BLaER1 treated with 17β-estradiol and CSF1 and Interleukin-3, amounts not matched to agents 10 nM and 100 nM (cell line): ENCODE results near the gene WWOX.

Experiments
- H3K27ac ChIP-seq, 11 experiments: shearing (Covaris generic); formaldehyde crosslinking; 2 replicates each; pipeline ENCODE4 v1.8.1; 2022
- H3K27me3 ChIP-seq, 11 experiments: shearing (Covaris generic); formaldehyde crosslinking; 2 replicates each; pipeline ENCODE4 v1.8.1; 2022
- H3K36me3 ChIP-seq, 11 experiments: shearing (Covaris generic); formaldehyde crosslinking; 2 replicates each; pipeline ENCODE4 v1.8.1; 2022
- H3K4me1 ChIP-seq, 10 experiments: shearing (Covaris generic); formaldehyde crosslinking; 2 replicates each; pipeline ENCODE4 v1.8.1; 2022
- H3K4me2 ChIP-seq, 11 experiments: shearing (Covaris generic); formaldehyde crosslinking; 2 replicates each; pipeline ENCODE4 v1.8.1; 2022
- H3K4me3 ChIP-seq, 10 experiments: shearing (Covaris generic); formaldehyde crosslinking; 2 replicates each; pipeline ENCODE4 v1.8.1; 2022
- H3K9ac ChIP-seq, 11 experiments: shearing (Covaris generic); formaldehyde crosslinking; 2 replicates each; pipeline ENCODE4 v1.8.1; 2022
- H3K9me3 ChIP-seq, 11 experiments: shearing (Covaris generic); formaldehyde crosslinking; replicated peaks in 1 of 11; 2 replicates each; pipeline ENCODE4 v1.8.1; 2022
- H4K20me1 ChIP-seq, 11 experiments: shearing (Covaris generic); formaldehyde crosslinking; 2 replicates each; pipeline ENCODE4 v1.8.1; 2022
- Cebpa-rat ChIP-seq, 11 experiments: shearing (Covaris generic); IDR thresholded peaks; 2 replicates each; pipeline ENCODE4 v1.8.1; 2022

The WWOX gene

DNA sequence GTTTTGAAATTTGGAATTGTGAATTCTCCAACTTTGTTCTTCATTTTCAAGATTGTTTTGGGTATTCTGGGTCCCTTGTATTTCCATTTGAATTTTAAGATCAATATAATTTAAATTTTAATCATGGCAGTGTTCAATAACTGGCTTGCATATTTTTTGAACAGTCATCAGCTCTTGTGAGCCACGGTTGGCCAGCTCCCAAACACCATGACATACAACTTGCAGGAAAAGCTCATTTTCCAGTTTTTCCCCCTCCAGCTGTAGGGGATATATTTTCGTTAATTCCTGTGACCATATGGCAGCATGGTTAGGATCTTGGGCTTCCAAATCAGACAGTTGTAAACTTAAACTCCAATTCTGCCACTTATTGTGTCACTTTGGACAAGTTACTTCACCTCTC lies 690.1 kb downstream of the WWOX start:
- Histone ChIP-seq H3K9me3 (no peaks in the 10 kb centered on the region), H3K9ac (no peak overlapping the region), H3K4me3 (no peak overlapping the region), H4K20me1 (no peaks in the 10 kb centered on the region), H3K4me2 (no peak overlapping the region), H3K27me3 (no peaks in the 10 kb centered on the region), H3K4me1 (no peaks in the 10 kb centered on the region), H3K27ac (no peak overlapping the region), H3K36me3 (no peaks in the 10 kb centered on the region)
- TF ChIP-seq Cebpa-rat (IDR thresholded peaks at IDR 0.05): no peak

DNA sequence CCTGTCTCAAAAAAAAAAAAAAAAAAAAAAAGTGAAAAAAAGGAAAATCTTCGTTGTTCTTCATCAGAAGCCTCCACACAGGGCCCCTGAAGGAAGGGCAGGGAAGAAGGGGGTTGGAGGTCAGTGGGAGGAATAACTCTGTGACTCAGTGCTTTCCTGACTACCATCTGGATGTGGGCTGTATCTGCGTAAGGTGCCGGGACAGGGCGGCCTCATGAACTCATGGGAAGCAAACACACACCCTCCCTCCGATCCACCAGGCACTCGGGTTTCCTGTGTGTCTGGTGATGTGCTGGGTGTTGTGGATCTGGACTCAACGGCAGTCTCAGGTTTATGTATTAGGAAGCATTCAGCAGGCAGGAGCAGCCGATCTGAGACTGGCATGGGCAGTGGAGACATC lies 691.6 kb downstream of the WWOX start:
- no peaks in the 10 kb centered on the region for H3K9me3 ChIP-seq
- H3K4me3 ChIP-seq: no peak overlapping the region
- H3K27me3 ChIP-seq: no peaks in the 10 kb centered on the region
- no peaks in the 10 kb centered on the region for H4K20me1 ChIP-seq
- no peak overlapping the region for H3K27ac ChIP-seq
- H3K4me1 ChIP-seq: no peaks in the 10 kb centered on the region
- H3K4me2 ChIP-seq: no peak overlapping the region
- no peaks in the 10 kb centered on the region for H3K36me3 ChIP-seq
- no peak for TF ChIP-seq Cebpa-rat (IDR thresholded peaks at IDR 0.05)
- H3K9ac ChIP-seq: no peak overlapping the region

DNA sequence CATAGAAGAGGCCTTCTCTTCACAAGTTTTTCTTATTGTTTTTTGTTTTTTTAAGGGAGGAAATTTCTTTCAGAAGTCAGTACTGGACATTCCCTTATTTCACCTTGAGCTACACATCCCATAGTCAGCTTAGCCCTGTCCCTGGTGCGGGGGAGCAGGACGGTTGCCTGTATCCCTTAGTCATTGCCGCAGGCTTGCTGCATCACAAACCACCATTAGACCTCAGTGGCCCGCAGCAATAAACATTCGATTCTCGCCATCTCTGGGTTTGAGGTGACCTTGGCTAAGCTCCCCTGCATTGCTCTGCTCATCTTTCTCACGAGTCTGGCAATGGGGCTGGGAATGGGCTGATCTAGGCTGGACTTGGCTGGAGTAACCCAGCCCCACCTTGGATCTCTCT lies 692.5 kb downstream of the WWOX start:
- H4K20me1 ChIP-seq: no peaks in the 10 kb centered on the region
- no peak overlapping the region for H3K27ac ChIP-seq
- H3K4me3 ChIP-seq: no peak overlapping the region
- no peak overlapping the region for H3K9ac ChIP-seq
- H3K4me1 ChIP-seq: no peaks in the 10 kb centered on the region
- no peaks in the 10 kb centered on the region for H3K27me3 ChIP-seq
- H3K9me3 ChIP-seq: 0 out of 22 replicates have a peak, but pooled peaks cover 0 to 4% (median 0%) of the 10 kb centered on the region in 11 experiments
- H3K4me2 ChIP-seq: no peak overlapping the region
- no peak for TF ChIP-seq Cebpa-rat (IDR thresholded peaks at IDR 0.05)
- no peaks in the 10 kb centered on the region for H3K36me3 ChIP-seq

DNA sequence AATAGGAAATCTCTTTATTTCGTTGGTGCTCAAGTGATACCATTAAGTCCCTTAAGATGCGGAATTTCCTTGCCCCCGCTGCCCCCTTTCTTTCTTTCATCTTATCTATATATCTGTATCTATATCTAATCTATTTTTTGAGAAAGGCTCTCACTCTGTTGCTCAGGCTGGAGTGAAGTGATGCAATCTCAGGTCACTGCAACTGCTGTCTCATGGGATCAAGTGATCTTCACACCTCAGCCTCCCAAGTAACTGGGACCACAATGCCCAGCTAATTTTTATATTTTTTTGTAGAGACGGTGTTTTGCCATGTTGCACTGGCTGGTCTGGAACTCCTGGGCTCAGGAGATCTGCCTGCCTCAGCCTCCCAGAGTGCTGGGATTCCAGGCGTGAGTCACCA lies 693.5 kb downstream of the WWOX start:
- Histone ChIP-seq H3K27me3 (no peaks in the 10 kb centered on the region), H3K9me3 (0 out of 22 replicates have a peak, but pooled peaks cover 0 to 4% (median 0%) of the 10 kb centered on the region in 11 experiments), H3K9ac (no peak overlapping the region), H3K27ac (no peak overlapping the region), H4K20me1 (no peaks in the 10 kb centered on the region), H3K4me1 (no peaks in the 10 kb centered on the region), H3K4me3 (no peak overlapping the region), H3K36me3 (no peaks in the 10 kb centered on the region), H3K4me2 (no peak overlapping the region)
- TF ChIP-seq Cebpa-rat (IDR thresholded peaks at IDR 0.05): no peak

DNA sequence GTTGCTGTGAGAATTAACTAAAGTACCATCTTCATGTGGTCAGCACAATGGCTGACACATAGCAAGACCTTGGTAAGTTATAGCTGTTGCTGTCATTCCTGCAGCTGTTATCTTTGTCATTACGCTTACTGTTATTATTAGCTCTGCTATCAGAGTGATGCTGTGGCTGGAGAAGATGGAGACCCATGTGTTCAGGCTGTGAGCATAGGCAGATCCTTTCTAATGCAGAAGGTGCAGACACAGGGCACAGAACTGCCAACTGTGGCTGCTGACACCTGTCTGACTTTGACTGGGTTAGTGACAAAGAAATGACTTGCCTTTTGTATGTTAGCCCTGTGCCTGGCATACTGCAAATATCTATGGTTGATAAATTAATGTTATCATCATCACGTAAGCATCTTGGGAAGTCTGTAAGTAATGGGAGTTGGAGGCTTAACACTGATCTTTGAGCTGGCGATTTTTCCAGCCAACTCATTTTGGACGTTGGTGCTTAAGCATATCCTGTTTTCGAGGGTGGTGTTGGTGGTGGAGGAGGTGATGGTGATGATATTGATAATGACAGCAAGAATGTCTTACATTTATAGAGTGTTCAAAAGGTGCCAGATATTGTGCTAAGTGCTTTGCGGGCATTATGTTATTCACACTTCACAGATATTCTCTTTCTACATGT lies 695.3 kb downstream of the WWOX start:
- TF ChIP-seq Cebpa-rat (IDR thresholded peaks at IDR 0.05): no peak
- Histone ChIP-seq H3K4me3 (no peak overlapping the region), H3K27me3 (no peaks in the 10 kb centered on the region), H3K4me2 (no peak overlapping the region), H3K9me3 (0 out of 22 replicates have a peak, but pooled peaks cover 0 to 4% (median 0%) of the 10 kb centered on the region in 11 experiments), H3K9ac (no peak overlapping the region), H3K36me3 (no peaks in the 10 kb centered on the region), H3K27ac (no peak overlapping the region), H3K4me1 (no peaks in the 10 kb centered on the region), H4K20me1 (no peaks in the 10 kb centered on the region)

DNA sequence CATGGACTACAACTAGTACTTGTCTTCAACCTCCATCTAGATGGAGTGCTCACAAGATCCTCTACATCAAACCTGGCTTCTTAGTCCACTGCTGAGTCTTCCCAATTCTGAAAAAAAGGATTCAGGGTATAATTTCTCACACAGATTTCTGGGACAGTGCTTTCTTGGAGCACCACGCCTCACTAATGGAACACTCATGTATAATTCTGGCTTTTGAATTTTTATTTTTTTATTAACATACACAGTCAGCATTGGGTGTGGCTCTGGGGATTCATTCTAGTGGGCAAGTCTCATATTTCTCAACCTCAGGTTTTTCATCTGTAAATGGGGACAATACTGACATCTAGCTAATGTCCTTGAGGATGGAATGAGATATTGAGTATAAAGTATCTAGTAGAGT lies 696.0 kb downstream of the WWOX start:
- Histone ChIP-seq H4K20me1 (no peaks in the 10 kb centered on the region), H3K27ac (no peak overlapping the region), H3K4me1 (no peaks in the 10 kb centered on the region), H3K27me3 (no peaks in the 10 kb centered on the region), H3K36me3 (no peaks in the 10 kb centered on the region), H3K4me2 (no peak overlapping the region), H3K9me3 (0 out of 22 replicates have a peak, but pooled peaks cover 0 to 4% (median 0%) of the 10 kb centered on the region in 11 experiments), H3K9ac (no peak overlapping the region), H3K4me3 (no peak overlapping the region)
- TF ChIP-seq Cebpa-rat (IDR thresholded peaks at IDR 0.05): no peak

DNA sequence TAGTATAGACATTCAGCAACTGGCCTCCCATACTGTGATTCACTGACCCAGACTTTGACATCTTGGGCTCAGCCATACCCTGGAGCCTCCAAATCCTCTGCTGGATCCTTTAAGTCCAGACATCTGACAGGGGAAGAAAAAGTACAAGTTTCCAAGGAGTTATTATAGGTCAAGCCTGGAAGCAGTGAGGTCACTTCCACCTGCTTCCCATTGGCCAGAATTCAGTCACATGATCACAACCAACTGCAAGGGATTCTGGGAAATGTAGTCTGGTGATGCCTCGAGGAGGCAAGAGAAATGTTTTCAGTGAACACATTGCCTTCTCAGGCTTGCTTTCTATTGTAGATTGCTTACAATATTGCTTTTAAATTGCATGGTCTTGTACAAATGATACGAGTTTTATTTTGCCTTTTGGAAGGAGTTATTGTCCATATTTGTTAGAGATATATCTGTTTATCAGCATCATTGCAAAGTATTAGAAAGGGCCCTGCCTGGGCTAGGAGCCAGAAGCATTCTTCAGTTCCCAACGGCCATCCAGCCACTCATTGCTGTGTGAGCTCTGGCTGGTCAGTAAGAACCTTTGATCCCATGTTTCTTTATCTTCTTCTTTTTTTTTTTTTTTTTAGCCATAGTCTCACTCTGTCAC lies 696.9 kb downstream of the WWOX start:
- H3K9ac ChIP-seq: no peak overlapping the region
- no peak for TF ChIP-seq Cebpa-rat (IDR thresholded peaks at IDR 0.05)
- no peaks in the 10 kb centered on the region for H3K36me3 ChIP-seq
- no peaks in the 10 kb centered on the region for H4K20me1 ChIP-seq
- H3K4me2 ChIP-seq: no peak overlapping the region
- no peaks in the 10 kb centered on the region for H3K4me1 ChIP-seq
- no peak overlapping the region for H3K27ac ChIP-seq
- 0 out of 22 replicates have a peak, but pooled peaks cover 0 to 4% (median 0%) of the 10 kb centered on the region in 11 experiments for H3K9me3 ChIP-seq
- no peak overlapping the region for H3K4me3 ChIP-seq
- H3K27me3 ChIP-seq: no peaks in the 10 kb centered on the region

DNA sequence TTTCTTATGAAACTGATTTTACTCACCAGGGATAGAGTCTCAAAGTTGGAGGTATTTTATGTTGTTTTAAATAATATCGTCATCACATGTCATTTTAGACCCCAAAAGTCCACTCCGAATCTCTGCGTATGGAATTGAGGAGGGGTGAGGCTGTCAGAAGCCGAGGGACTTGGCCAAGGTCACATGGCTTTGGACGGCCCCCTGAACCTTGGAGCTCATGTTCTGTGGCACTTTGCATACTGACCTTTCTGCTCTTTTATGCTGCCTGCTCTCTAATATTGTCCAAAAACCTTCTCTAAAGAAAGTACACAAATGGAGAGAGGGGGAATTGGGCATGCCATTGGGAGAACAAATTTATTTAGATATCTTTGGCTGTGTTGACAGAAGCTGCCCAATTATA lies 700.0 kb downstream of the WWOX start:
- Histone ChIP-seq H4K20me1 (no peaks in the 10 kb centered on the region), H3K27me3 (no peaks in the 10 kb centered on the region), H3K27ac (no peak overlapping the region), H3K4me1 (no peaks in the 10 kb centered on the region), H3K4me3 (no peak overlapping the region), H3K9ac (no peak overlapping the region), H3K9me3 (0 out of 22 replicates have a peak, but pooled peaks cover 0 to 4% (median 0%) of the 10 kb centered on the region in 11 experiments), H3K4me2 (no peak overlapping the region), H3K36me3 (no peaks in the 10 kb centered on the region)
- no peak for TF ChIP-seq Cebpa-rat (IDR thresholded peaks at IDR 0.05)

DNA sequence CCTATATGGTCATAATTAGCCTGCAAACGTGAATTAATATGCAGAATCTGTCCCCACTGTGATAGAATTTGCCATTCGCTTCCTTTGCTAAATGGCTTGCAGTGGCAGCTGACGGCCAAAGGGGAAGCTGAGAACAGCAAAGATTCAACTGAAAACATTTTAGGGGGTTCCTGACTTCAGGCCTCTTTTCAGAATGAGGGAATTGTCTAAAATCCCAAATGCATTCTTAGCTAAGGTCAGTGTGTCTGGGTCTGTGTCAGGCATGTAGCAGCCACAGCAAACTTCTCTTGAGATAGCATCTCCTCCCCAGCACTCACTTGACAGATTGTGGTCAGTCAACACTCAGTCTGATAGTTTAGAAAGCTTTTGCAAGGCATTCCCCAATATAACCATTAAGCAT lies 701.1 kb downstream of the WWOX start:
- Histone ChIP-seq H3K36me3 (no peaks in the 10 kb centered on the region), H3K27me3 (no peaks in the 10 kb centered on the region), H3K4me3 (no peak overlapping the region), H3K9me3 (0 out of 22 replicates have a peak, but pooled peaks cover 0 to 4% (median 0%) of the 10 kb centered on the region in 11 experiments), H3K4me2 (no peak overlapping the region), H3K4me1 (peaks cover 0 to 5% (median 0%) of the 10 kb centered on the region in 10 experiments; a peak in 6 of 20 replicates), H4K20me1 (no peaks in the 10 kb centered on the region), H3K27ac (no peak overlapping the region), H3K9ac (no peak overlapping the region)
- no peak for TF ChIP-seq Cebpa-rat (IDR thresholded peaks at IDR 0.05)
